Stimulated activated CD4-positive, alpha-beta T cell treated with anti-CD3 and anti-CD28 coated beads, Interleukin-15, amount 100 ng/mL, for 1 hour (primary cell): Measurements from ENCODE around the gene SH3BP2.

Source experiments
- DNase-seq, 2 donors: peaks; one replicate each; pipeline ENCODE4 v3.0.0-alpha.2; 2020; ENCODE audit warnings: low read depth in 1 of 2, low spot score in 1 of 2

Gene SH3BP2

DNA sequence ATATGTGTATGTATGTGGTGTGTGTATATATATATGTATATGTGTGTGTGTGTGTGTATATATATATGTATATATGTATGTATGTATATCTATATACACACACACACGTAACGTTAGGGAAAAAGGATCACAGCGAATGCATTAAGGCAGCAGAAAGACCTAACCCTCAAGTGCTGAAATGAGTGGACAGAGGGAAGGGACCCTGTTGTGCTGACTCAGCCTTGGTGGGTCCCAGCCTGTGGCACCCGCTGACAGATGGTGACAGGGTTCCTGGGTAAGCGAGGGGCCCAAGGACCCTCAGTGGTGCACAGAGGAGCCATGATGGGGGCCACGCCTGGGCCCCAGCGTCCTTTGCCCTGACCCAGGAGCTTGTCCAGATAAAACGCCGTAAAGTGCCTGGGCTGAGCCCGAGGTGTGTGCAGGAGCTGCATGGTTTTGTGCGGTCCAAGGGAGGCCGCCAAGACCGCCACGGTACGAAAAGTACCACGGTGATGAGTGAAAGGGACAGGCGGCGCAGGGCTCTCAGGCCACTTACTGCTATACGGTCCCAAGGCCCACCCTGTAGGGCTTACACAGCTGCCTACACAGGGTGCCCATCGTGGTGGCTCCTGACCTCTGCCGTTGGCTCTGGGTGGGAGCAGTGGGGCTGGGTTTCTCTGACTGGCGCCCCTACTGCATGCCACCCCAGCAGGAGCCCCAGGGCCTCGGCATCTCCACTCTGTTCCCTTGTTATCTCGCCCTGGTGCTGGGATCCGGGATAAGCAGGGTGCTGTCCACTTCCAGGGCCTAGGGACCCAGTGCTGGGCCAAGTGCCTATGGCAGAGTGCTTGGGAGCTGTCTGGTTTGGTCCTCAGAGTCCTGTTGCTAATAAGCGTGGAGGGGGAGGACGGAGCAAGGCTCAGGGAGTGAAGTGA, 10.0 kb downstream of the SH3BP2 start:
- no peak for DNase-seq

DNA sequence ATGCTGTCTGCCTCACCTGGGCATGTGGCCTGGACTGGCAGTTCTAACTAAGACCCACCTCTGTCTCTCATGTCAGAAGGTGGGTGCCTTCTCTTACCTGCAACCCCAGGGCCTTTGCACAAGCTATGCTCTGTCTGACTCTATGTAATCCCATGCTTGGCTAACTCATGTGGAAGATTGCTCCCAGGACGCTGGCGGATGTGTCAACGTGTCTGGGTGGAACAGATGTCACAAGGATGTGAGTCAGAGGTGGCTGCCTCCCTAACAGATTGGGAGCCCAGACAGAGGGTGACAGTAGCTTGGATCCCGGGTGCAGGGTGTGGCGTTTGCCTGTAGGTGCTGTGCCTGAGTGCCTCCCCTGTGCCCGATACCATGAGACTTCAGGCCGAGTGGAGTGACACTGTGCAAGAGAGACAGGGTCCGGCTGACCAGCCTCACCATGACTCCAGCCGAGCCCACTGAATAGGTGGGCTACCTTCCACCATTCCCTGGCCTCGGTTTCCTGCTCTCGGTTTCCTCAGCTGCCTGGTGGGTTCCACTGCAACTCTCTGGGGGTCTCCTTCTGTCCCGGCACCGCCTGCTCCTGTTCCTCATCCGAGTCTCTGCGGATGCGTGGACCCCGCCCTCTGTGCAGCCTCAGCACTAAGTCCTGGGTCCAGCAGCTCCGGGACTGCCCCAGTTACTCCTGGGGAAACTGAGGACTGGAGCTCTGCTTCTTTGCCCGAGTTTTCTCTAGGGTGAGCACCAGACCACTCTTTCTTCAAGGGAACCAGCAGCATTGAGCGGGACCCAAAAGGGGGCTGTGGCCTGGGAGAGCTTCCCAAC, 11.0 kb downstream of the SH3BP2 start:
- no peak for DNase-seq

DNA sequence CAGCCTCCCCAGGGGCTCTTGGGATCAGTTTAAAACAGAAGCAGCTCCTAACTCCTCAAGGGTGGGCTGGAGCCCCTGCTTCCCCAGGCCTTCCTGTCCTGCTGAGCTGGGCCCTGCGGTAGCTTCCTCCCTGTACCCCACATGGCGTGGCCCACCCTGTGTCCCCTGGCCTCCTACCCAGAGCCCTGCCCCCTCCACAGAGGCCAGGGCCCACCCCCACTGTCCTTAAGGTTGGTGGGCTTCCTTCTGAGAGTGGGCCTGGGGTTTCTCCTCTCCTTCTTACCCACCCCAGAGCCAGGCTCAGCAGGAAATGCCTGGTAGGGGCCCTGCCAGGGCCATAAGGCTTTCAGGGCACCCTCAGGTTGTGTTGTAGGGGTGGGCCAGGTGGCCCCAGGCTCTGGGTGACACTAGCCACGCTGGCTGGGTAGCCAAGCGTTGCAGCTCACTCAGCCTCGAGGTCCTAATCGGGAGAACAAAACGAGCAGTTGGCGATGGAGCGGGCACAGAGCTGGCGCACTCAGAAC, 11.6 kb downstream of the SH3BP2 start:
- no peak for DNase-seq

DNA sequence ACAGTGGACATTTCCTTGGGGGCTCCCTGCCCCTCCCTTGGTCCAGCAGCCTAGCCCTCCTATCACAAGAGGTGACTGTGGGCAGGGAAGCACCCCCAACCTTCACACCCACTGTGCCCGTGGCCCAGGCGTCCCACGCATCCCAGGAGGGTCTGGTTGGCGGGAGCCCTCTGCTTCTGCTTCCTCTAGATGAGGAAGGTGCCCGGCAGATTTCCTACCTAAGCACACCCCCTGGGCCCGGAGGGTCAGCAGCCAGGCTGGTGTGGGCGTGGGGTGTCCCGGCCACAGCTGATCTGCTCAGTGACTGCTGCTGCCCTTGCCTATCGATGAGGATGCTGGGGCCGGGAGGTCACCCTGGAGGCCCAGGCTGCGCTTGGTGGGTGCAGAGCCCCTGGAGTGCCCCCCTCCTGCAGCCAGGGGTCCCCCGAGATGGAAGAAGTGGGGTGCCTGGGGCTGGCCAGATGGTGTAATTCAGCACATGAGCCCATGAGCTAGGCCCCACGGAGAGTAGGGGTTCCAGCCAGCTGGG, 12.2 kb downstream of the SH3BP2 start:
- DNase-seq: no peak

DNA sequence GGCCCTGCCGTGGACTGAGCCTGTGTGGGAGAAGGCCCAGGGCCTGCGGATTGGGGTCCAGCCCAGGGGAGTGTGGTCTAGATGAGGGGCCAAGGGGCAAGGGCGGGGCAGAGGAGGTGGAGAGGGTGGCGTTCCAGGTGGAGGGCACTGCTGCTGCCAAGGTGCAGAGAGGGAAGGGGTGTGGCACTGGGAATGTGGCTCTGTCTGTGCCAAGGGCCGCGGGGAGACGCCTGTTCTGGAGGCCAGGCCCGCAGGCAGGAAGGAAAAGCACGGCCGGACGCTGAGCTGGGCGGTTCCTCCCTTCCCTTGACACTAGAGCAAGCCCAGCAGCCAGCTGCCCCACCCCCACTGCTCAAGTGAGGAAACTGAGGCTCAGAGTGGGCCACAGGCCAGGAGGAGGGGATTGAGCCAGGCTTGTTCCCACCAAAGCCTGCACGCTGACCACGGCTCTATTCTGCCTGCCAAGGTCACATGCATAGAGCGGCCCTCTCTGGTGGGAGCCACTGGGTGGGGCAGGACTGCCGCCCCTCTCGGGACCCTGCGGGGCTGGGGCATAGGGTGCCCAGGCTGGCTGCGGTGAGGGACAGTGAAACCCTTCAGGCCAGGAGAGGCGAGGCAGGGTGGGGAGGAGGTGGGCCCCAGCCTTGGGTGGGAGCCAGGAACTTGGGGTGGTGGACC, 13.0 kb downstream of the SH3BP2 start:
- DNase-seq: no peak

DNA sequence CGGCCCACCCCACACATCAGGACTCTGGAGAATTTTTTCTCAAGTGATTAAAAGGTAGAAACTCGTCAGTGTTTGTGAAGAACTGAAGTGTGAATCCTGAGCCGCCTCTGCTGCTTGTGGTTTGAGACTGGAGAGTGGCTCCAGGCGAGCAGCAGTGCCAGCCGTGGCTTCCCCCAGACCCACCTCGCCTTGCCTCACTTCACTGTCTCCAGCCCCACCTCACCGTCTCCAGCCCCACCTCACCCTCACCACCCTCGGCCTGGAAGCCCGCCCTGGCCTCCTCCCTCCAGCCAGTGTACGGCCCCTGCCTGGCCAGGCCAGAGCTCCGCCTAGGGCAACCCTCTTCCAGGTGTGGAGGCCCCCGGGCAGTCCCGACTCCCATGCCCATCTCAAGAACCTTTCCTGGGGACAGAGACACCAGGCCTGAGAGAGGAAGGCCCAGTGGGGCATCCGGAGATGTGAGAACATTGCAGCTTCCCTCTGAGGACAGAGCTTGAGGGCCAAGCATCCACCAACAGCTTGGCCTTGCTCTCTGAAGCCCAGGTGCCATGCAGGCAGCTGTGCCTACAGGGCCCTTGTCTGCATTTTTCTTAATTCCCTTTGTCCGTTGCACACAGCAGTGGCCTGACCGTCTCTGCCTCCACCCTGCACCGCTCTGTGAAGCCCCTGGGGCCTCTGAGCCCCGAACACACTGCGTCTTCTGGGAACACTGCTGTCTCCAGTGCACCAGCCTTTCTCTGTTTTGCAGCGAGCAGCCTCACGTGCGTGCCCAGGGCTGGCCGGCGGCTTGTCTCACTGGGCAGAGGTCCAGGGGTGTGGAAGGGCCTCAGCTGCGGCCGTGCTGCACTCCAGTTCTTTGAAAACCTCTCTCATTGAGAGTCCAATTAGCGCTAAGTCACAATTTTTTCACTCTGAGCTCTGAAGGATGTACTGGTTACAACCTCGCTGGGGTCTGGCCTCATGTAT, 13.8 kb downstream of the SH3BP2 start:
- no peak for DNase-seq

DNA sequence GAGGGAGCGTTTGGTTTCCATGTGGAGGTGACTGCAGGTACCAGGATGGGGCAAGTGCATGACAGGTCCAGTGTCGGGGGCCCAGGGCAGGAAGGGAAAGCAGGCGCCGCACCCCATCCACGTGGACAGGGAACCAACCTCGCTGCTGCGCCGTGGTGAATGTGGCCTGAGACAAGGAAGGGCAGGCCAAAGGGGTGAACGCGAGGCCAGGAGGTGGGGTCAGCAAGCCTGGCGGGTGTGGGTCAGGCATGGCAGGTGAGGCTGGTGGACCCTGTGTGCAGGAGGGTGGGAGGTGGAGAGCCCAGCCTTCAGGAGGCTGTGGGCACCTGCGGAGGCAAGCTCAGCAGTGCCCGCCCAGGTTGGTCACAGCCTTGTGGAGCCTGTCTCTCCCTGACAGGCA, 14.7 kb downstream of the SH3BP2 start:
- DNase-seq: no peak

DNA sequence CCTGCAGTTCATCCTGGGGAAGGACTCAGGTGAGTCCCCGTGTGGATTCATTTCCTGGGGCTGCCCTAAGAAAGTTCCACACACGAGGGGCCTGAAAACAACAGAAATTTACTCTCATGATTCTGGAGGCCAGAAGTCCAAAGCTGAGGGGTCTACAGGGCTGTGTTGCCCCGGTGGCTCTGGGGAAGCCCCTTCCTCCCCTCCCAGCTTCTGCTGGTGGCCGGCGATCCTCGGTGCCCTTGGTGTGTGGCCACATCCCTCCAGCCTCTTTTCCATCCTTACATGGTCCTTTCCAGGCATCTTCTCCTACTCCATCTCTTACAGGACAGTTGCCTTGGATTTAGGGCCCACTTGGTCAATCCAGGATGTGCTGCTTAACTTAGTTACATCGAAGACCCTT, 15.1 kb downstream of the SH3BP2 start:
- DNase-seq: no peak

DNA sequence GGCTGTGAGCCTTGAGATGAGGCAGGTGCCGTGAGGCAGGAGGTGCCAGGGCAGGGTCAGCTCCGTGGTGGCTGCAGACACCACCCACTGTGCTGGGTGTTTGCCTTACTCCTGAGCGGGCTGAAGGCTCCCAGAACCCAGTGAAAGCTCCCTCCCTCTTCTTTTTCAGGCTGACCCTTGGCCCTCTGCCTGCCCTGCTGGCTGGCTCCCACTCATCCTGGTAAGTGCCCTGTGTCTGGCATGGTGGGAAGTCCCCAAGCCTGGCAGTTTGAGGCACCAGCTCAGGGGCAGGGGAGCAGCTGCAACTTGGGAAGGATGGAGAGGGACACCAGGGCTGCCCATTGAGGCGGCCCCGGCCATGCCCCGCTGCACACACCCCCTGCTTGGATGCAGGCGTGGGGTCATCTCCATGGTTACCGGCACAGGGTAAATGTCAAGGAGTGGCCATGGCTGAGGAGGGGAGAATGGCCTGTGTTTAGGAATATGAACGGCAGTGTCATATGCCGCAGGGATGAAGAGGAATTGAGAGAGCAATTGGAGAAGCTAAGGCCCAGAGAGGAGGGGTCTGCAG, 16.8 kb downstream of the SH3BP2 start:
- DNase-seq: no peak

DNA sequence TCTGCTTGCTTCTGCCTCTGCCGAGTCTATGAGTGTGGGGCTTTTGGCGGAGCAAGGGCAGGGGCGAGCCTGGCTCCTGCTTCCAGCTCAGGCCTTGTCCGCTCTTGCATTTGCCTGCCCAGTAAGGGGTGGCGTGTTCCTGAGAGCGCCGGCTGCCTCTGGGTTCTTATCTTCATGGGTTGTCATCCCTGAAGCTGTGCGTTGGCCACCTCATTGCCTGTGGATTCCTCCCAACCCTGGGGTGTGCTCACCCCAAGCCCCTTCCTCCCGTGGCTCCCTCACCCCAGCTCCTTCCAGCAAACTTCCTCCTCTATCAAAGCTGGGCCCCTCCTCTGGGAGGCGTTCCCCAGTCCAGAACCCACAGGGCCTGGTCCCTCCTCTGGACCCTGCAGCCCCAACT, 17.5 kb downstream of the SH3BP2 start:
- DNase-seq: no peak

DNA sequence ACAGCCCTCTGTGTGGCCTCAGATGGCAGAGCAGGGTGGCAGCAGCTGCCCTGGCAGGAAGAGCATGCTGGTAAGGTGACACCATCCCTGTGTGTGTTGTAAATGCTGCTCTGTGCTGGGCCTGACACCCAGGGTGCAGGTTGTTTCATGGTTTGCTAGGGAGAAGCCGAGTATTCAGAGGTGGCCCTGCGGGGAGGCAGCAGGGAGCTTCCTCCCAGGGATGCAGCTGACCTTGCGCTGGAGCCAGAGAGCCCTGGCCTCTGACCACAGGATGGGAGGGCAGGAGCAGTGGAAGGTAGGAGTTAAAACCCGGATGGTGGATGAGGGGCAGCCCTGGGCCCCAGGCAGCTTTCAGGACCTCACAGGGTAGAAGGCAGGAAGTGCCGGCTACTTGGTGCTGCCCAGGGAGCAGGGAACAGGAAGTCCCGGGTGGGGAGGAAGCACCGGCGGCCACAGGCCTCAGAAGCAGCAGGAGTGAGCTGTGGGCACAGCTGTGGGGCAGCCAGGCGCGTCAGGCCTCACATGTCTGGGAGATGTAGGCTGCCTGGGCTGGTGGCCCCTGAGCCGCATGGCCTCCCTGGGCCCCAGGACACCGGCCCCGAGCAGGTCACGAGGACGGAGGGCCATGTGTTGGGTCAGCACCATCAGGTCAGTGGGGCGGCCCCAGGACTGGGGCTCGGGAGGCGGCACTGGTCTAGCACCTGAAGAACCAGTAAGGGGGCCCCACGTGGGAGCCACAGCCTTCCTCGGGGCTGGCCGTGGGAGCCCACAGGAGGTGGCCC, 19.1 kb downstream of the SH3BP2 start:
- DNase-seq: peak in 1 of 2 donors; percentile 36

DNA sequence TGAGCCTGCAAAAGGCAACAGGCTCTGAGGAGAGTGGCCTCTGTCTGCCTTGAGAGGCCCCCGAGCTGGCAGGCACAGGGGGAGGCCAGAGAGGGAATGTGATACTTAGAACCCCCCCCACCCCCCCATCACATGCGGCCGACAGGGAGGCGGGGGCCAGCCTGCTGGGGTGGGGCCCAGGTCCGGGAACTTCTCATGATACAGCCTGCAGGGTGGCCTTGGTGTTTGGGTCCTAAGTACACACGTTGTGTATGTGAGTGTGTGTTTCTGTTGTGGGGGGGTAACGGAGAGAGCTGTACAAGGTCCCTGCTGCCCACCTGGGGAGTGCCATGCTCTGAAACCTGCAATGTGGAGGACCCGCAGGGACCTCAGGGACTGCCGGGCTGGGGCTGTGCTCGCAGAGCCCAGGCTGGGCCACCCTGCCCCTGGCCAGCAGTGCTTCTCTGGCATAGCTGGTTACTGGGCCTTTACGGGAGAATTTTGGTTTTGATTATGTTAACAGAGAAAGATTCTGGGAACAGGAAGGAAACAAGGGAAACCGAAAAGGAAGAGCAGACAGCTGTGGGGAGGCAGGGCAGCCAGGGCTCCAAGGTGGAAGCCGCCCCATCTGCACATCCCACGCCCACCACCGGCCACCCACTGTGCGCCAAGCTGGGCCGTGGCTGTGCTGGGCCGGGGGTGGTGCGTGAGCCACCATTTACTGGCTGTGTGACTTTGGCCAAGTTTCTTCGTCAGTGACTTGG, 19.9 kb downstream of the SH3BP2 start:
- DNase-seq: no peak

DNA sequence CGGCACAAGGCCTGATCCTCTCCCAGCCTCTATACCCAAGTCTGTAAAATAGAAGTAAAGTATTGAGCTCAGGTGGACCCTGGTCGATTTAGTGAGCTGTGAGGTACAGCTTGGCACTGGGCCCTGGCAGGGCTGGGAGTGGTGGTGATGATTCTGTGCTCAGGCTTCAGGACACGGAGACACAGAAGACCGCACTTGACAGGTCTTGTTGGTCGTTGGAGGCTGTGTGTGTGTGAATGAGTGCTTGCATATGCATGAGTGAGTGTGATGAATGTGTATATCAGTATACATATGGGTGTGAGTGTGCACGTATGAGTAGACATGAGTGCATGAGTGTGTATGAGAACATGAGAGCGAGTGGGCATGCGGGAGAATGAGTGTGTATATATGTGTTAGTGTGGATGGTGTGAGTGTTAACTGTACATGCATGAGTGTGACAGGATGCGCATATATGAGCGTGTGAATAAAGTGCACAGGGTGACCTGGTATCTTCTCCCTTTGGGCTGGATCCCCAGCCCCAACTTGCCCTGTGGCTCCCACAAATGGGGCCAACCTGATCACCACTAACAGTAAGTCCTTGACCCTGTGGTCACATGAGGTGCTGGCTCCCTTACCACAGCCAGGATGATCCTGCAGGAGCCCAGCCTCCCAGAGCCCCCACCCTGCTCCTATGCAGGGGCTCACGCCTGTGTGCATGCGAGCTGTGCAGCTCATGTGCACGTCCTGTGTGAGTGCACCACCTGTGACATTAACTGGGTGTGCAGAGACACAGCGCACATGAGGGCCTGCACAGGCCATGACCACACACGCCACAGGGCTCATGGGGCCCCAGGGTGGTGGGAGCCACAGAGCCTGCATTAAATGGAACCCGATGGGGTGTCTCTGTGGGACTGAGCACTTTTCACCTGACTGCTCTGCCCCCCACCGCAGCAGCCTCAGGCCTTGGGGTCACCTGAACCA, 20.8 kb downstream of the SH3BP2 start:
- DNase-seq: no peak

DNA sequence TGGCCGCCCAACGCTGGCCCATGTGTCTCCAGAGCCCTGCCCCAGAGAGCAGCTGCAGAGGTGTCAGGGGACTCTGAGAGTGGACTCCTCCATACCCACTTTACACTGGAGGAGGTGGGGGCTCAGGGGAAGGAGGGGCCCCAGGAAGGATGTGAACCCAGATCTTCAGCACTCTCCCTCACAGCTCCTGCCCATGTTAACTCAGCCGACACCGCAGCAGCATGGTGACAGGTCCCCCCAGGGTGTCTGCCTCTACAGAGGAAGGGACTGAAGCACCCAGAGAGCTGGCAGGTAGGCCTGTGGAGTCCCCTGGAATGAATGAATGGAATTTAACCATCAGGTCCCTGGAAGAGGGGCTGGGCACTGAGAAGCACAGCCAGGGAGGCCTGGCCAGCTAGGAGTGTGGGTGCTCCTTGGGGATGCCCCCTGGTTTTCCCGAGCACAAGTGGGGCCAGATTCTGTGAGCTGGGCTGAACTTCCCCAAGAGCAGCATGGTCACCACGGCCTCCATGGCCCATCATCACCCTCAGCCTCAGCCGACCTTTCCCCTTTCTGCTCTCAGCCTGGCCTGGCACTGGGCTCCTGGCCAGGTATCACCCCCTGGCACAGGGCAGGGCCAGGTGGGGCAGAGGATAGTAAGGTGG, 21.9 kb downstream of the SH3BP2 start:
- no peak for DNase-seq

DNA sequence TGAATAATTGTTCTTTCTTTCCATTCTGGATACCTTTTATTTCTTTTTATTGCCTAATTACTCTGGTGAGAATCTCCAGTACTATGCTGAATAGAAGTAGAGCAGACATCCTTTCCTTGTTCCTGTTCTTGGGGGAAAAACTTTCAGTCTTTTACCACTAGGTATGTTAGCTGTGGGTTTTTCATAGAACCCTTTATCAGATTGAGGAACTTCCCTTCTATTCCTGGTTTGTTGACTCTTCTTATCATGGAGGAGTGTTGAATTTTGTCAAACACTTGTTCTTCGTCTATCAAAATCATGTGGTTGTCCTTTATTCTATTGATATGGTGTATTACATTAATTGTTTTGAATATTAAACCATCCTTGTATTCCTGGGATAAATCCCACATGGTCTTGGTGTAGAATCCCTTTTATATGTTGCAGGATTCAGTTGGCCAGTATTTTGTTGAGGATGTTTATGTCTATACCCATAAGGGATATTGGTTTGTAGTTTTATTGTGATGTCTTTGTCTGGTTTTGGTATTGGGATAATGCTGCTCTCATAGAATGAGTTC, 23.6 kb downstream of the SH3BP2 start:
- DNase-seq: no peak

DNA sequence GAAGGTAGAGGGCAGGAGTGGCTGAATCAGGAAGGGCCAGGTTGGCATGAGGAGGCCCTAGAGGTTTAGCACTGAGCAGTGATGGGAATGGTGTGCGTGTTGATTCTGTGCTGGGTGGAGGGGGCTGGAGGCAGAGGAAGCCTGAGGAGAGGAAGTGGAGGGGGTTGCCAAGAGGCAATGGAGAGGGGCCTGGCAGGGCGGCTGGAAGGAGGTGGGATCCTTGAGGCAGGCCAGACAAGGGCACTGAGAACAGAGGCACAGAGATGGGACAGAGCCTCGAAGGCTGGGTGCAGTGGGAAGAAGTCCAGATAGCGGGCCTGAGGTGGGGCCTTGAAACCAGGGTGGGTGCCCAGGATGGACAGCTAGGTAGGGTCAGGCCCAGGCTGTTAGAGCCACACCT, 24.3 kb downstream of the SH3BP2 start:
- no peak for DNase-seq
